Effector memory CD8-positive, alpha-beta T cell (primary cell): Measurements from ENCODE around the gene USP33.

Experiments used
- ATAC-seq: fragments of 150-1000 bp; cut with Tn5 transposase; replicated peaks from 2 replicates; pipeline ENCODE4 v1.10.0; 2021; ENCODE audit warnings: mild to moderate bottlenecking, moderate library complexity
- DNase-seq, 3 experiments: peaks; one replicate each; pipeline ENCODE4 v3.0.0; 2021
- H3K27ac Mint-ChIP-seq, 2 donors: one replicate each; pipeline ENCODE4 v1.8.0; 2022; ENCODE audit warnings: mild to moderate bottlenecking in 2 of 2, mixed read lengths in 2 of 2, moderate library complexity in 2 of 2
- H3K27me3 Mint-ChIP-seq, 2 donors: one replicate each; pipeline ENCODE4 v1.8.0; 2022; ENCODE audit warnings: mixed read lengths in 2 of 2
- H3K36me3 Mint-ChIP-seq: one replicate; pipeline ENCODE4 v1.8.0; 2022; ENCODE audit warnings: mild to moderate bottlenecking, moderate library complexity, mixed read lengths; ENCODE audit not compliant: insufficient read depth
- H3K4me1 Mint-ChIP-seq, 2 donors: one replicate each; pipeline ENCODE4 v1.8.0; 2022; ENCODE audit warnings: low read depth in 2 of 2, mixed read lengths in 2 of 2
- H3K4me3 Mint-ChIP-seq, 2 donors: one replicate each; pipeline ENCODE4 v1.8.0; 2022; ENCODE audit warnings: mild to moderate bottlenecking in 2 of 2, mixed read lengths in 2 of 2, moderate library complexity in 2 of 2
- H3K9me3 Mint-ChIP-seq, 2 donors: one replicate each; pipeline ENCODE4 v1.8.0; 2022; ENCODE audit warnings: mixed read lengths in 2 of 2

USP33 gene

DNA sequence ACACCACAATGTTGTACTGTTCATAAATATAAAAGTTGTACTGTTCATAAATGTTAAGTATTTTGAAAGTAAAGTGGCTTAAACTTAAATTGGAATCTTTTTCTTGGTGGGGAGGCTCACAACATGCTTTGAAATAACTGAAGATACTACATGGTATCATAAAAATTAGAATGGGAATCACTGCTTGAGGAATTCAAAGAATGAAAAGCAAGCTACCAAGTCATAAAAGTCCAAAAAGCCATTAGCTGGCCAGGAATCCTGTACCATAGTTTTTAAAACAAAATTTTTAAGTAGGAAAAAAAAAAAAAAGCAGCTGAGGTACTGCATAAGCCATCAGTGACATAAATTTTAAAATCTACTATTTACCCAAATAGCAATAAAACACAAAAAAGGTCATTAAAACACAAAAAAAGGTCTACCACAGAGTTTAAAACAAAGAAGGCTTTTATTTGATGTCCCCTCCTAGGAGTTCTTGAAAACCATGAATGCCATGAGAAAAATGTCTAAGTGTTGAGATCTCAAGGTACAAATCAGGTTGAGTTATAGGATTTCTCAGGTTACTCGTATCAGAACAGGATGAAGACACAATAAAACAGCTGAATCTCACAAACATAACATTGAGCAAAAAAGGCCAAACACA lies 85.8 kb downstream of the USP33 start:
- Mint-ChIP-seq H3K4me3 (no peak overlapping the region), H3K27me3 (no peaks in the 10 kb centered on the region), H3K9me3 (no peaks in the 10 kb centered on the region), H3K27ac (peak overlapping the region in 1 of 2 donors; percentile 64), H3K36me3 (peaks cover 16% of the 10 kb centered on the region), H3K4me1 (peaks cover 27 to 41% of the 10 kb centered on the region in 2 donors)
- DNase-seq (no peak), ATAC-seq (no peak)

DNA sequence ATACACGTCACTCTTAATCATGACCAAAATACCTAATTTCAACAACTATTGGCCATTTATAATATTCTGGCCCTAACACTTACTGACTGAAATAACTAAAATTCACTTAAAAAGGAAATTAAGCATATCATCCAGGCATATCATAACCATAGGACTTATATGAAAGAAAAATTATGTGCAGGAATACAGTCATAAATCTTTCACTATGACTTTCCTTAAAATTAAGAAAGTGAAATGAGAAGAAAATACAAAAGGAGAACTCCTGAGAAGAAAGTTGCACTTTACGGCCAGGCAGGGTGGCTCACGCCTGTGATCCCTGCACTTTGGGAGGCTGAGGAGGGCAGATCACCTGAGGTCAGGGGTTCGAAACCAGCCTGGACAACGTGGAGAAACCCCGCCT lies 86.6 kb downstream of the USP33 start:
- H3K27me3 Mint-ChIP-seq = no peaks in the 10 kb centered on the region
- peaks cover 23 to 35% of the 10 kb centered on the region in 2 donors for H3K4me1 Mint-ChIP-seq
- ATAC-seq = no peak
- H3K9me3 Mint-ChIP-seq = no peaks in the 10 kb centered on the region
- peak overlapping the region in 1 of 2 donors; percentile 64 for H3K27ac Mint-ChIP-seq
- H3K4me3 Mint-ChIP-seq = peak overlapping the region in 1 of 2 donors; percentile 15
- H3K36me3 Mint-ChIP-seq = peaks cover 16% of the 10 kb centered on the region
- no peak for DNase-seq

DNA sequence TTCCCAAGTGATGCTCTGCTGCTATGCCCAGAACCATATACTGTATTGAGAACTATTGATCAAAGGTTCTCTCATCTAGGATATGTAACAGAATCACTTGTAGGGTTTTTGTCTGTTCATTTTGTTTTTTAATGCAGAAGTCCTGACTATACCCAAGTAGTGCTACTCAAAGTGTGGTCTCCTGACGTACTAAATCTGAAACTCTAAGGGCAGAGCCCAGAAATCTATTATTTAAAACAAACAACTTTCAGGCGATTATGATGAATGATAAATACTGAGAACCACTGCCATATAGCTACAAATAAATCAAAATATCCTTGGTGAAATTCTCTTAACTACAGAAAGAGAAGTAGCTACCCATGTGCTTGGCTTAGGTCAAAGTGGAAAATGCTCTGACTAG lies 87.3 kb downstream of the USP33 start:
- H3K9me3 Mint-ChIP-seq = no peaks in the 10 kb centered on the region
- no peak for ATAC-seq

DNA sequence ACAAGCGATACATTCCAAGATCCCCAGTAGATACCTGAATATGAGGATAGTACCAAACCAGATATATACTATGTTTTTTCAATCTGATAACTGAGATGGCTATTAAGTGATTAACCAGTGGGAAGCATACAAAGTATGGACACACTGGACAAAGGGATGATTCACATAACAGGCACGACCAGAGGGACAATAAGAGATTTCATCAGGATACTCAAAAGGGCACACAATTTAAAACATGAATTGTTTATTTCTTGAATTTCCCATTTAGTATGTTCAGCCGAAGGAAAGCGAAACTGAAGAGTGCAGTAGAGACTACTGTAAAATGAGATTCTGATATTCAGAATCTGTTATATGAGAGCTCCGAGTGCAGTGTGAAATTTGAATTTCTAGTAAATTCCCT lies 87.8 kb downstream of the USP33 start:
- peaks cover 13% of the 10 kb centered on the region for H3K36me3 Mint-ChIP-seq
- no peaks in the 10 kb centered on the region for H3K9me3 Mint-ChIP-seq
- H3K27me3 Mint-ChIP-seq = no peaks in the 10 kb centered on the region
- H3K27ac Mint-ChIP-seq = peak overlapping the region; percentile 36 to 64
- ATAC-seq (no peak), DNase-seq (no peak)
- peak overlapping the region; percentile 42 to 61 for H3K4me3 Mint-ChIP-seq
- H3K4me1 Mint-ChIP-seq = peaks cover 25 to 37% of the 10 kb centered on the region in 2 donors

More for the DNA sequence above, 87.3 kb downstream of the USP33 start:
- Mint-ChIP-seq H3K4me3 (peak overlapping the region in 1 of 2 donors; percentile 61), H3K27me3 (no peaks in the 10 kb centered on the region), H3K36me3 (peaks cover 13% of the 10 kb centered on the region), H3K4me1 (peaks cover 24 to 35% of the 10 kb centered on the region in 2 donors), H3K27ac (peak overlapping the region in 1 of 2 donors; percentile 64)
- DNase-seq = no peak

DNA sequence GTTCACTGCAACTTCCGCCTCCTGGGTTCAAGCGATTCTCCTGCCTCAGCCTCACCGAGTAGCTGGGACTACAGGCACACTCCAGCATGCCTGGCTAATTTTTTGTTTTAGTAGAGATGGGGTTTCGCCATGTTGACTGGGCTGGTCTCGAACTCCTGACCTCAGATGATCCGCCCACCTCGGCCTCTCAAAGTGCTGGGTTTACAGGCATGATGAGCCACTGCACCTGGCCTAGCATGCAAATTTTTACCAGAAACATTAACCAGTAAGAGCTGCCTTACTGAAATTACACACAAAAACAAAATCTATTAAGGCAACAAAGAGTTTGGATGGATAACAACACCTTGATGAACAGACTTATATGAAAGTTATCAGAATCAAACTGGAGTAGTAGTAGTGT lies 89.3 kb downstream of the USP33 start:
- Mint-ChIP-seq H3K4me1 (peaks cover 22 to 41% of the 10 kb centered on the region in 2 donors), H3K4me3 (no peak overlapping the region), H3K27ac (no peak overlapping the region), H3K27me3 (no peaks in the 10 kb centered on the region), H3K9me3 (no peaks in the 10 kb centered on the region), H3K36me3 (peaks cover 13% of the 10 kb centered on the region)
- ATAC-seq (no peak), DNase-seq (no peak)

DNA sequence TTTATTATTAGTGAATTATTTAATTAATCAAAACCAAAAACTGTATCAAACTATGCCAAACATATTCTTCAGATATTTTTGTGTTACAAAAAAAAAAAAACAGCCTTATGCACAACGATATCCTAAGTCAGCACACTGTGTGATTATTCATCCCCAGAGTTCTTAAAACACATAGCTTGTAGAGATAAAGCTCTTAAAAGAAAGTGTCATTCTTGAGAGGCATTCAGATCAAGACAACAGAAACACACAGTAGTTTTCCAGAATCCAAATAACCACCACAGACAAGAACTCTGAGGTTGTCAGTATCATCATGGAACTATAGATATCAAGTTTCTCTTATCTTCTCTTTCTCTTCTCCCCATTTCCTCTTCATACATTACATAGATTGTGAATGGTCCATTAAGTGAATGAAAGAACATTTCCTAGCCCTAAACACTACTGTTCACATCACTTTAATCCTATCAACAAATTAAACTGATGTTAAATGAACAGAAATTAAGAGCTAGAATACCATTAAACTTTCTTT lies 90.7 kb downstream of the USP33 start:
- Mint-ChIP-seq H3K4me1 (peaks cover 27 to 50% of the 10 kb centered on the region in 2 donors), H3K9me3 (no peaks in the 10 kb centered on the region), H3K36me3 (peaks cover 6% of the 10 kb centered on the region), H3K4me3 (no peak overlapping the region), H3K27me3 (no peaks in the 10 kb centered on the region), H3K27ac (peak overlapping the region in 1 of 2 donors; percentile 8)
- no peak for DNase-seq
- ATAC-seq = no peak

DNA sequence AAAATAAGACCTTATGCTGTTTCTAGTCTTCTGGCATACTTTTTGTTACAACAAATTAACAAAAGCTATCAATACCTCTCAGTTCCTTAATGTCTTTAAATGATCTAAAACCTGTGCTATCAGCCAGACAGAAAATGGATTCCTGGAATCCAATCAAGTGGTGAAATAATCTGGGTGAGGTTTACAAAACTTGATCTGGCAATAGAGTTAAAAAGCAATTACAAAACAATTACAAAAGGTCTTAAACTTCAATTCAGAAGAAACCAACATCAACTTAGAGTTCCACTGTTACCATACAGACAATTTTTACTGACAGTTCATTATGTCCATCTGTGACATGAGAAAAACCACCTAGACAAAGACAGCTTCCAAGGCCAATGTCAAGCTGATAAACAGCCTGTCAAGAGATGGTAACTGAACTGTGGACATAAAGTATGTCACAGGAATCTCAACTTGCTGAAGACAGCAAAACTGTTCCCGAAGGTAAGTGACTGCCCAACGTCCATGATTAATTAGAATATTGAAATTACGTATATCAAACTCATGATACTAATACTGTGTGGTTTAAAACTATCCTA lies 94.6 kb downstream of the USP33 start:
- Mint-ChIP-seq H3K27me3 (no peaks in the 10 kb centered on the region), H3K4me1 (peaks cover 26 to 46% of the 10 kb centered on the region in 2 donors), H3K4me3 (no peak overlapping the region), H3K9me3 (no peaks in the 10 kb centered on the region), H3K36me3 (peaks cover 3% of the 10 kb centered on the region), H3K27ac (no peak overlapping the region)
- DNase-seq (no peak), ATAC-seq (no peak)

DNA sequence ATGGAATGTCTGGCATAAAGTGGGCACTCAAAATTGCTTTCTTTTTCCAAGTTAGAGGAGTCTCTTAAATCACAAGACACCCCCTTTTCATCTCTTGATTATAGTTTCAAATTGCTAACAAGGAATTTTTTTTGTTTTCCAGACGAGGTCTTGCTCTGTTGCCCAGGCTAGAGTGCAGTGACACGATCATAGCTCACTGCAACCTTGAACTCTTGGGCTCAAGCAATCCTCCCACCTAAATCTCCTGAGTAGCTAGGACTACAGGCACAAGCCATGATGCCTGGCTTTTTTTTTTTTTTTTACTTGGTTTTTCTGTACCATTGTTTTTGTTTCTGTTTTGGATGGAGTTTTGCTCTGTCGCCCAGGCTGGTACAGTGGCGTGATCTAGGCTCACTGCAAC lies 98.0 kb downstream of the USP33 start:
- no peak for DNase-seq
- ATAC-seq = no peak
- H3K36me3 Mint-ChIP-seq = peaks cover 3% of the 10 kb centered on the region
- no peak overlapping the region for H3K4me3 Mint-ChIP-seq
- peaks cover 20 to 52% of the 10 kb centered on the region in 2 donors for H3K4me1 Mint-ChIP-seq
- no peaks in the 10 kb centered on the region for H3K27me3 Mint-ChIP-seq
- H3K27ac Mint-ChIP-seq = peak overlapping the region in 1 of 2 donors; percentile 62
- H3K9me3 Mint-ChIP-seq = no peaks in the 10 kb centered on the region

DNA sequence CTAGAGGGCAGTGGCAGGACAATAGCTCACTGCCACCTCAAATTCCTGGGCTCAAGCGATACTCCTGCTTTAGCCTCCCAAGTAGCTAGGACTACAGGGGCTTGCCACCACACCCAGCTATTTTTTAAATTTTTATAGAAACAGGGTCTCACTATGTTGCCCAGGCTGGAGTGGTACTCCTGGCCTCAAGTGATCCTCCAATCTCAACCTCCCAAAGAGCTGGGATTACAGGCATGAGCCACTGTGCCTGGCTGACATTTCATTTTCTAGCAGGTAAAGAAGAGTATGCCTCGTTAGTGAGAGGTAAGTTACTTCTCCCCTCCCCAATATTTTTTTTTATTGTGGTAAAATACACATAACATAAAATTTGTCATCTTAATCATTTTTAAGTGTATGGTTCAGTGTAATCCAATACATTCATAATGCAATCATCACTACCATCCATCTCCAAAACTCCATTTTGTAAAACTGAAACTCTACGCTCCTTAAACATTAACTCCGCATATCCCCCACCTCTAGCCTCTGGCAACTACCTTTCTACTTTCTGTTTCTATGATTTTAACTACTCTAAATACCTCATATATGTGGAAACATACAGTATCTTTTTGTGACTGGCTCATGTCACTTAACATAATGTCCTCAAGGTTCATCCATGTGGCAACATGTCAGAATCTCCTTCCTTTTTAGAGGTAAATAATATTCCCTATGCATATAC lies 99.6 kb downstream of the USP33 start:
- DNase-seq (no peak), ATAC-seq (no peak)
- peaks cover 27 to 60% of the 10 kb centered on the region in 2 donors for H3K4me1 Mint-ChIP-seq
- H3K27ac Mint-ChIP-seq = no peak overlapping the region
- H3K9me3 Mint-ChIP-seq = no peaks in the 10 kb centered on the region
- peaks cover 3% of the 10 kb centered on the region for H3K36me3 Mint-ChIP-seq
- H3K27me3 Mint-ChIP-seq = no peaks in the 10 kb centered on the region
- no peak overlapping the region for H3K4me3 Mint-ChIP-seq

DNA sequence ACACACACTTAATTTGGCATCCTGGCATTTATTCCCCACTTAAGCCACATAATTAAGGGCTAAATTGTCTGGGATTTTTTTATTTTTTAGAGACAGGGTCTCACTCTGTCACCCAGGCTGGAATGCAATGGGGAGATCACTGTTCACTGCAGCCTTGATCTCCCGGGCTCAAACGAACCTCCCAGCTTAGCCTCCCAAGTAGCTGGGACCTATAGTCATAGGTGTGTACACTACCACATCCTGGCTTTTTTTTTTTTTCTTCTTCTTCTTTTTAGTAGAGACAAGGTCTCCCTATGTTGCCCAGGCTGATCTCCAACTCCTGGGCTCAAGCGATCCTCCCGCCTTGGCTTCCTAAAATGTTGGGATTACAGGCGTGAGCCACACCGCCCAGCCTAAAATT lies 101.4 kb downstream of the USP33 start:
- H3K36me3 Mint-ChIP-seq = peaks cover 3% of the 10 kb centered on the region
- no peak overlapping the region for H3K27ac Mint-ChIP-seq
- no peak overlapping the region for H3K4me3 Mint-ChIP-seq
- no peak for ATAC-seq
- no peaks in the 10 kb centered on the region for H3K27me3 Mint-ChIP-seq
- no peak for DNase-seq
- H3K9me3 Mint-ChIP-seq = no peaks in the 10 kb centered on the region
- peaks cover 22 to 47% of the 10 kb centered on the region in 2 donors for H3K4me1 Mint-ChIP-seq

DNA sequence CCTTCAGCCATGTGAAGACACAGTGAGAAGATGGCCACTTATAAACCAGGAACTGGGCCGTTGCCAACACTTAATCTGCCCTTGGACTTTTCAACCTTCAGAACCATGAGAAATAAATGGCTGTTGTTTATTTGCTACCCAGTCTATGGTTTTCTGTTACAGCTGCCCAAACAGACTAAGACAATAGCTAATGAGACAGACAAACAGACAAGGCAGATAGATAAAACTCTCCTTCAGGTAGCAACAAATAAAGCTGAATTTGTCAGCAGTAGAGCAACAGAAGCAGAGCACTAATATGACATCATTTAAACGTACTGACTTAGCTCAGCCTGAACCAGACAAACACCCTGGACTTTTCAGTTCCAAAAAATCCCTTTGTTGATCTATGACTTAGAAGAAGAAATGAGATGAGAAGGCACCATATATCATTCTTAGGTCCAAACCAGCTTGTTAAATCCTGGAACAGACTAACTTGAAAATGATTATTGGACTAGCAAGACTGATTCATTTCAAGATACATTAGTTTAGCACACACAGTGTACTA lies 104.1 kb downstream of the USP33 start:
- H3K4me3 Mint-ChIP-seq = no peak overlapping the region
- H3K27ac Mint-ChIP-seq = peak overlapping the region; percentile 35 to 83
- peaks cover 10% of the 10 kb centered on the region for H3K36me3 Mint-ChIP-seq
- peaks cover 0 to 2% of the 10 kb centered on the region in 2 donors for H3K9me3 Mint-ChIP-seq
- peaks cover 23 to 53% of the 10 kb centered on the region in 2 donors for H3K4me1 Mint-ChIP-seq
- no peak for ATAC-seq
- DNase-seq = no peak
- H3K27me3 Mint-ChIP-seq = no peaks in the 10 kb centered on the region

DNA sequence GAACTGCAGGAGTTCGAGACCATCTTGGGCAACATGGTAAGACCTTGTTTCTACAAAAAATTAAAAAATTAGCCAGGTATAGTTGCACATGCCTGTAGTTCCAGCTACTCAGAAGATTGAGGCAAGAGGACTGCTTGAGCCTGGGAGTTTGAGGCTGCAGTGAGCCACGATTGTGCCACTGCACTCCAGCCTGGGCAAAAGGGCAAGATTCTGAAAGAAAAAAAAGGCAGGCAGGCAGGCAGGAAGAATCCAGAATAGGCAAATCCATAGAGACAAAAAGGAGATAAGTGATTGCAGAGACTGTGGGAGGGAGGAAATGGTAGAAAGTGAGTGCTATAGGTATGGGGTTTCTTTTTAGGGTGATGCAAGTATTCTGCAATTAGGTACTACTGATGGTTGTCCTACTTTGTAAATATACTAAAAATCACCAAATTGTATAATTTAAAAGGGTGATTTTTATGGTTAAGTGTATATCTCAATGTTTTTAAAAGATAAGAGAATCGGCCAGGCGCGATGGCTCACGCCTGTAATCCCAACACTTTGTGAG lies 106.6 kb downstream of the USP33 start:
- Mint-ChIP-seq H3K27me3 (no peaks in the 10 kb centered on the region), H3K36me3 (peaks cover 7% of the 10 kb centered on the region), H3K4me3 (no peak overlapping the region), H3K27ac (peak overlapping the region in 1 of 2 donors; percentile 57), H3K4me1 (peaks cover 25 to 48% of the 10 kb centered on the region in 2 donors), H3K9me3 (peaks cover 2 to 6% of the 10 kb centered on the region in 2 donors)
- no peak for ATAC-seq
- no peak for DNase-seq

DNA sequence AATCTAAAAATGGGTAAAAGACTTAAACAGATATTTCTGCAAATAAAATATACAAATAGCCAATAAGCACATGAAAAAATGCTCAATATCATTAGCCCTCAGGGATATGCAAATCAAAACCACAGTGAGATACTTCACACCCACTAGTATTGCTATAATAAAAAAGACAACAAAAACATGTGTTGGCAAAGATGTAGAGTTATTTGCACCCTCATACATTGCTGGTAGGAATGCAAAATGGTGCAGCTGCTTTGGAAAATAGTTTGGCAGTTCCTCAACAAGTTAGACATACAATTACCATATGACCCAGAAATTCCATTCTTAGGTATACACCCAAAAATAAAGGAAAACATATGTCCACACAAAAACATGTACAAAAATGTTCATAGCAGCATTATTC lies 107.4 kb downstream of the USP33 start:
- ATAC-seq (no peak), DNase-seq (no peak)
- Mint-ChIP-seq H3K27ac (peak overlapping the region in 1 of 2 donors; percentile 57), H3K27me3 (no peaks in the 10 kb centered on the region), H3K36me3 (peaks cover 7% of the 10 kb centered on the region), H3K4me3 (no peak overlapping the region), H3K9me3 (peaks cover 2 to 6% of the 10 kb centered on the region in 2 donors), H3K4me1 (peaks cover 24 to 46% of the 10 kb centered on the region in 2 donors)
